H1 (cell line): ENCODE measurements around the gene ADD2.

ENCODE experiments used
- HDAC2 ChIP-seq, 2 experiments: fragments of 300-600 bp in 1 of 2; sonication (generic) in 1 of 2; IDR thresholded peaks; 2 replicates each; pipeline ENCODE4 v1.6.1; 2011 to 2012; ENCODE audit warnings: low read depth in 2 of 2, low read length in 2 of 2, mild to moderate bottlenecking in 2 of 2, moderate library complexity in 2 of 2, borderline replicate concordance in 1 of 2, inconsistent platforms in 1 of 2
- RFX5 ChIP-seq: IDR thresholded peaks from 2 replicates; pipeline ENCODE4 v1.6.1; 2011; ENCODE audit warnings: low read depth, low read length, improper control_type of control experiment, borderline replicate concordance

- no peak for TF ChIP-seq HDAC2 (IDR thresholded peaks at IDR 0.05; ENCODE audit: borderline replicate concordance in 1 of 2, low read depth in 2 of 2, low read length in 2 of 2)
- no peak for TF ChIP-seq RFX5
Observed at GRCh38 chr2:70816726-70817125, 48.7 kb upstream of the ADD2 start.
